HEK293 (cell line): ENCODE measurements around the gene MLXIPL.
"Not testable (repeated sequence)": the region's sequence is repeated elsewhere in the genome, so short reads cannot be mapped to it uniquely, and the experiment has no call there.

Experiments used
- CTCF ChIA-PET: fragments of 350-600 bp; formaldehyde crosslinking; extraction: SDS; loops from one replicate; lab custom pipeline; 2021; ENCODE audit warnings: antibody characterized with exemption; lab: Yijun Ruan, JAX
- POLR2A ChIA-PET: fragments of 300-600 bp; formaldehyde crosslinking; extraction: SDS; loops from one replicate; lab custom pipeline; 2020; ENCODE audit warnings: antibody characterized with exemption, inconsistent platforms; lab: Yijun Ruan, JAX
- H3K27ac ChIP-seq: fragments of 200-500 bp; sonication (Bioruptor generic); 2 replicates; pipeline ENCODE4 v1.5.1; 2014; ENCODE audit warnings: low read depth, low read length, control low read depth, inconsistent platforms; ENCODE audit errors: extremely low read depth
- H3K36me3 ChIP-seq, 2 experiments: fragments of 200-500 bp in 1 of 2; sonication (Bioruptor generic) in 1 of 2; 1 replicate in 1 of 2; 2 replicates in 1 of 2; pipeline ENCODE4 v1.5.1; 2014 to 2017; ENCODE audit warnings: inconsistent platforms in 2 of 2, low read length in 2 of 2; ENCODE audit not compliant: control insufficient read depth in 2 of 2, insufficient read depth in 1 of 2
- H3K4me1 ChIP-seq: fragments of 200-500 bp; sonication (Bioruptor generic); 2 replicates; pipeline ENCODE4 v1.5.1; 2014; ENCODE audit warnings: mild to moderate bottlenecking, low read length, inconsistent platforms; ENCODE audit not compliant: control insufficient read depth, insufficient read depth
- H3K4me3 ChIP-seq: 2 replicates; pipeline ENCODE4 v1.5.1; 2011; ENCODE audit warnings: low read depth, mild to moderate bottlenecking, control low read depth, low read length, moderate library complexity
- H3K9me3 ChIP-seq: fragments of 200-500 bp; sonication (Bioruptor generic); 2 replicates; pipeline ENCODE4 v1.5.1; 2014; ENCODE audit warnings: low read depth, low read length, inconsistent platforms; ENCODE audit not compliant: control insufficient read depth, insufficient read depth
- REST ChIP-seq: fragments of 450-650 bp; formaldehyde crosslinking; IDR thresholded peaks from 2 replicates; pipeline ENCODE4 v1.5.1; 2016; ENCODE audit warnings: missing biosample characterization, missing genetic modification characterization
- ZNF132 ChIP-seq: fragments of 450-650 bp; formaldehyde crosslinking; IDR thresholded peaks from 2 replicates; pipeline ENCODE4 v1.5.1; 2017; ENCODE audit warnings: missing biosample characterization, missing genetic modification characterization, borderline replicate concordance
- ZNF138 ChIP-seq: fragments of 450-650 bp; formaldehyde crosslinking; IDR thresholded peaks from 2 replicates; pipeline ENCODE4 v1.5.1; 2016; ENCODE audit warnings: missing biosample characterization, missing genetic modification characterization, borderline replicate concordance
- ZNF146 ChIP-seq: fragments of 450-650 bp; formaldehyde crosslinking; IDR thresholded peaks from 2 replicates; pipeline ENCODE4 v1.5.1; 2016; ENCODE audit warnings: missing biosample characterization, missing genetic modification characterization
- ZNF148 ChIP-seq: fragments of 450-650 bp; formaldehyde crosslinking; IDR thresholded peaks from 2 replicates; pipeline ENCODE4 v1.5.0; 2017; ENCODE audit warnings: missing biosample characterization, missing genetic modification characterization, borderline replicate concordance
- ZNF175 ChIP-seq: fragments of 450-650 bp; formaldehyde crosslinking; IDR thresholded peaks from 2 replicates; pipeline ENCODE4 v1.5.1; 2016; ENCODE audit warnings: missing biosample characterization, missing genetic modification characterization
- ZNF24 ChIP-seq: fragments of 450-650 bp; formaldehyde crosslinking; IDR thresholded peaks from 2 replicates; pipeline ENCODE4 v1.5.1; 2016; ENCODE audit warnings: missing biosample characterization, missing genetic modification characterization
- ZNF280D ChIP-seq: fragments of 450-650 bp; formaldehyde crosslinking; IDR thresholded peaks from 2 replicates; pipeline ENCODE4 v1.5.1; 2016; ENCODE audit warnings: missing biosample characterization, missing genetic modification characterization
- ZNF341 ChIP-seq: fragments of 450-650 bp; formaldehyde crosslinking; IDR thresholded peaks from 2 replicates; pipeline ENCODE4; 2016; ENCODE audit warnings: low read depth, missing biosample characterization, missing genetic modification characterization
- ZNF514 ChIP-seq: fragments of 450-650 bp; formaldehyde crosslinking; IDR thresholded peaks from 2 replicates; pipeline ENCODE4 v1.5.1; 2016; ENCODE audit warnings: missing biosample characterization, missing genetic modification characterization
- ZNF529 ChIP-seq: fragments of 450-650 bp; formaldehyde crosslinking; IDR thresholded peaks from 2 replicates; pipeline ENCODE4 v1.5.1; 2017; ENCODE audit warnings: missing genetic modification characterization, missing biosample characterization; ENCODE audit not compliant: insufficient replicate concordance
- ZNF555 ChIP-seq: fragments of 450-650 bp; formaldehyde crosslinking; conservative IDR thresholded peaks from 2 replicates; pipeline ENCODE4 v1.5.1; 2017; ENCODE audit warnings: missing biosample characterization, mild to moderate bottlenecking, missing genetic modification characterization, inconsistent platforms
- ZNF600 ChIP-seq: fragments of 450-650 bp; formaldehyde crosslinking; IDR thresholded peaks from 2 replicates; pipeline ENCODE4 v1.5.1; 2016; ENCODE audit warnings: missing biosample characterization, missing genetic modification characterization
- ZNF626 ChIP-seq: fragments of 450-650 bp; sonication (Bioruptor Pico); formaldehyde crosslinking; IDR thresholded peaks from 2 replicates; pipeline ENCODE4 v1.5.1; 2018; ENCODE audit warnings: missing biosample characterization, missing genetic modification characterization, inconsistent platforms

The MLXIPL gene

GRCh38 chr7:73655309-73655708 lies 31.0 kb upstream of the MLXIPL start:
- 0 out of 2 replicates have a peak, but pooled peaks have one; percentile 1 for TF ChIP-seq ZNF146 (tag by site-specific recombination)
- CTCF ChIA-PET, result interaction anchor here (0.9 to 1.2 kb wide), 2 partner anchors 13 to 48 kb away, joined by 3 to 4 read pairs; partner anchors contain the start of gene VPS37D
- H3K4me1 ChIP-seq, POLR2A ChIA-PET, H3K4me3 ChIP-seq, H3K9me3 ChIP-seq, H3K36me3 ChIP-seq, H3K27ac ChIP-seq: not testable (repeated sequence)

- no peaks in the 10 kb centered on the region for H3K9me3 ChIP-seq
- H3K36me3 ChIP-seq, result no peaks in the 10 kb centered on the region
- no peaks in the 10 kb centered on the region for H3K4me1 ChIP-seq
- no peak overlapping the region for H3K27ac ChIP-seq
- TF ChIP-seq ZNF24 (tag by site-specific recombination), result no peak
- TF ChIP-seq ZNF175 (tag by site-specific recombination), result no peak
- no peak for TF ChIP-seq ZNF600 (tag by site-specific recombination)
- TF ChIP-seq ZNF626 (tag by site-specific recombination), result no peak
- TF ChIP-seq ZNF280D (tag by site-specific recombination), result no peak
- TF ChIP-seq ZNF555 (tag by site-specific recombination), result no peak
- TF ChIP-seq ZNF146 (tag by site-specific recombination), result no peak
- TF ChIP-seq ZNF132 (tag by site-specific recombination), result no peak
- POLR2A ChIA-PET, result no interaction called here
- CTCF ChIA-PET, result interaction anchor here (1.2 kb wide), 1 partner anchor 16 kb away, joined by 3 read pairs; no protein-coding TSS in a partner anchor
- no peak overlapping the region for H3K4me3 ChIP-seq
Observed at GRCh38 chr7:73652541-73652949, 28.2 kb upstream of the MLXIPL start.

GRCh38 chr7:73650524-73650923 lies 26.2 kb upstream of the MLXIPL start:
- no peak overlapping the region for H3K27ac ChIP-seq
- TF ChIP-seq ZNF514 (tag by site-specific recombination) (no peak), ZNF529 (tag by site-specific recombination) (no peak), REST (peak; percentile 80), ZNF341 (tag by site-specific recombination) (no peak), ZNF24 (tag by site-specific recombination) (no peak), ZNF148 (no peak), ZNF138 (tag by site-specific recombination) (no peak)
- H3K4me3 ChIP-seq, result no peak overlapping the region
- H3K4me1 ChIP-seq, result no peaks in the 10 kb centered on the region
- H3K36me3 ChIP-seq, result no peaks in the 10 kb centered on the region
- POLR2A ChIA-PET, result no interaction called here
- no peaks in the 10 kb centered on the region for H3K9me3 ChIP-seq
- CTCF ChIA-PET, result interaction anchor here (0.6 kb wide), 1 partner anchor 70 kb away, joined by 3 read pairs; no protein-coding TSS in a partner anchor
